Activated T-cell treated with anti-CD3 and anti-CD28 coated beads for 48 hours (primary cell): ENCODE measurements around the gene PPRC1.

Experiments used
- DNase-seq: peaks from one replicate; pipeline ENCODE4 v3.0.0-alpha.2; 2020; ENCODE audit warnings: low read depth

The PPRC1 gene

GRCh38 chr10:102146971-102147428 lies 14.2 kb downstream of the PPRC1 start:
- DNase-seq: no peak

DNA sequence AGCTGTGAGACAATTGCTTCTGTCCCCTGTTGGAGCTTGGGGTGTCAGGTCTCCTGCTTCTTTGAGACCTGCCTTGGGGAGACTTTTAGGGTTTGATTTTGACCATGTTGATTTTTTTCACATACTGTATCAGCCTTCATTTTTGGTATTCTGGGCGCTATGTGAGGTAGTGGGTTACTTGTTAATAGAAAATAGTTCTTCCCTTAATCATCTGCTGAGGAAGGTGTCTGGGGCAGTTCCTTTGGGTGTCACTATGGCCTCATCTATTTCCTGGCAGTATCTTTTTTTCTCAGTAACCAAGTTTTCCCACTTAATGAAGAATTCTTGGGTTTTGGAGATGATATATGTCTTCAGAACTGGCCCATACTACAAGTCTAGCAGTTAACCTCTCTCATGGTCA lies 14.7 kb downstream of the PPRC1 start:
- DNase-seq: no peak

DNA sequence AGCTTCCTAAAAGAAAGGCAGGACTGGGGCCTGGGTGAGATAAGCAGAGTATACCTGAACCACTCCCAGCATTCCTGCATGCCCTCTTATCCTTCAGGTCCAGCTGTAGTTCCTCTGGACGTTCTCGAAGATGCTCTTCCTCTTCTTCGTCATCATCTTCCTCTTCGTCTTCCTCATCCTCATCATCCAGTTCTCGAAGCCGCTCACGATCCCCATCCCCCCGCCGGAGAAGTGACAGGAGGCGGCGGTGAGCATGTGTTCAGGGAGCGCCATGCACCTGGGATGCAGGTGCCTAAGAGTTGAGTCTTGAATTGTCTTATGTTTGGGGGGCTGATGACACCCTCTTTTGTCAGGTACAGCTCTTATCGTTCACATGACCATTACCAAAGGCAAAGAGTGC lies 15.4 kb downstream of the PPRC1 start:
- DNase-seq: no peak

GRCh38 chr10:102150970-102151773 lies 18.3 kb downstream of the PPRC1 start:
- DNase-seq: no peak

DNA sequence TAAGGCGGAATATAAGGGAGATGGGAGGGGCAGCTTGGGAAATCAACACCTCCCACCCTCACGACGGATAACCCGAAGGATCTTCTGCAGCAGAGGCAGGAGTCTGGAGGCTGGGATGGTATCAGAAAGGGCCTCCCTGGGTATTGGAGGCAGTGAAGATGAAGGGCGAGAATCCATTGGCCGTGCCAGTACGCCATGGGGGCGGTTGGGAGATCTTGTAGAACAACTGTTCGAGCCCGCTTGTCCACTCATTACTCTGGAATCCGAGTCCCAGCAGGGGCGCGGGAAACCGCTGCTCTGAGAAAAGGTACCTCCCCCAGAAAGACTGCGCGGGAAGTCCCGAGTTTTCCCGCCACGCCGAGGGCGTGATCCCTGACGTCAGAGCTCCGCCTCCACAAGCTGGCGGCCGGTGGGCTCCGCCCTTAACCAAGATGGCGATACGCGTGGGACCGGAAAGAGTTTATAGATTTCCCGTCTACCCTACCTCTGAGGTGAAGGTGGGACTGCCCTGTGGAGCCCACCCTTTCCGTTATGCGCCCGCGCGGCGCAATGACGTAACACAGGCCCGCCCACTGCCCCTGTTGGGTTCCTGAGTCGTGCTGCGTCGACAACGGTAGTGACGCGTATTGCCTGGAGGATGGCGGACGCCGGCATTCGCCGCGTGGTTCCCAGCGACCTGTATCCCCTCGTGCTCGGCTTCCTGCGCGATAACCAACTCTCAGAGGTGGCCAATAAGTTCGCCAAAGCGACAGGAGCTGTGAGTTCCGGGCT lies 19.1 kb downstream of the PPRC1 start, which contains the start of gene NOLC1:
NOLC1 (plus strand) TSS at position 616 of the 771 bp plus-strand sequence; CDS start at position 638, 22 bp downstream.
- DNase-seq: peak; percentile 100

- DNase-seq: peak; percentile 50
These were observed 19.7 kb downstream of the PPRC1 start for GRCh38 chr10:102152545-102152890.

GRCh38 chr10:102153093-102153620 lies 20.3 kb downstream of the PPRC1 start:
- DNase-seq: no peak

DNA sequence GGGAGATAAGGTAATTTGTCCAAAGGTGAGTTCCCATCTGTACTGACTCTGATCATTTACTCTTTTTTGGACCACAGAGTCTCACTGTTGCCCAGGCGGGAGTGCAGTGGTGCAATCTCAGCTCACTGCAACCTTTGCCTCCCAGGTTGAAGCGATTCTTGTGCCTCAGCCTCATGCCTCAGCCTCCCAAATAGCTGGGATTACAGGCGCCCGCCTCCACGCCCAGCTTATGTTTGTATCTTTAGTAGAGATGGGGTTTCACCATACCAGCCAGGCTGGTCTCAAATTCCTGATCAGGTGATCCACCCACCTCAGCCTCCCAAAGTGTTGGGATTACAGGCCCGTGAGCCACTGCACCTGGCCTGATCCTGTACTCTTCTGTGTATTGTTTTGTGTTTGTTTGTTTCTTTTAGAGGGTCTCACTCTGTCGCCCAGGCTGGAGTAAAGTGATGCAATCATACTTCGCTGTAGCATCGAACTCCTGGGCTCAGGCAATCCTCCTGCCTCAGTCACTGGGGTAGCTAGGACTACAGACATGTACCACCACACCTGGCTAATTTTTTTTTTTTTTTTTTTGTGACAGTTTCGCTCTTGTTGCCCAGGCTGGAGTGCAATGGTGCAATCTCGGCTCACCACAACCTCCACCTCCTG lies 21.8 kb downstream of the PPRC1 start:
- no peak for DNase-seq

DNA sequence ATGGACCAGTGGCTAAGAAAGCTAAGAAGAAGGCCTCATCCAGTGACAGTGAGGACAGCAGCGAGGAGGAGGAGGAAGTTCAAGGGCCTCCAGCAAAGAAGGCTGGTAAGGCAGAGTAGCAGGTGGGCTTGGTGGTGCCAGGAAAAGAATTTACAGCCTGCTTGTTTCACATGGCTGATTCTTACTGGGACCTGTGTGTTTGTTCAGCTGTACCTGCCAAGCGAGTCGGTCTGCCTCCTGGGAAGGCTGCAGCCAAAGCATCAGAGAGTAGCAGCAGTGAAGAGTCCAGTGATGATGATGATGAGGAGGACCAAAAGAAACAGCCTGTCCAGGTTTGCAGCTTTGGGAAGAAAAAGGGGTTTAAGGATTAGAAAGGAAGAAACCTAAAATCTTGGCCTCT lies 24.4 kb downstream of the PPRC1 start:
- DNase-seq: no peak

DNA sequence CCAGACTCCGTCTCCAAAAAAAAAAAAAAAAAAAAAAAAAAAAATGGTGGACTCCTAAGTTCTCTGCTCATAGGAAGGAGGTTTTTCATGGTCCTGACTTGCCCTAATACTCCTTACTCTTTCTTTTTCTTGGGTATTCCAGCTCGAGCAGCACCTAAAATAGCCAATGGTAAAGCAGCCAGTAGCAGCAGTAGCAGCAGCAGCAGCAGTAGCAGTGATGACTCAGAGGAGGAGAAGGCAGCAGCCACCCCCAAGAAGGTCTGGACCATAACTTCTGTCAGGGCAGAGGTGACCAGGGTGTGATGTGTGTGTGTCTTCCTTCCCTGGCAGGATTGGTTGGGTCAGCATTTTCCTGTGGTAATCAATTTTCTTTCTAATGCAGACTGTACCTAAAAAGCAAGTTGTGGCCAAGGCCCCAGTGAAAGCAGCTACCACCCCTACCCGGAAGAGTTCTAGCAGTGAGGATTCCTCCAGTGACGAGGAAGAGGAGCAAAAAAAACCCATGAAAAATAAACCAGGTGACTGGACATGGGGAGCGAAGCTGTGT lies 26.3 kb downstream of the PPRC1 start:
- DNase-seq: no peak

GRCh38 chr10:102159831-102160230 lies 27.0 kb downstream of the PPRC1 start:
- DNase-seq: no peak

DNA sequence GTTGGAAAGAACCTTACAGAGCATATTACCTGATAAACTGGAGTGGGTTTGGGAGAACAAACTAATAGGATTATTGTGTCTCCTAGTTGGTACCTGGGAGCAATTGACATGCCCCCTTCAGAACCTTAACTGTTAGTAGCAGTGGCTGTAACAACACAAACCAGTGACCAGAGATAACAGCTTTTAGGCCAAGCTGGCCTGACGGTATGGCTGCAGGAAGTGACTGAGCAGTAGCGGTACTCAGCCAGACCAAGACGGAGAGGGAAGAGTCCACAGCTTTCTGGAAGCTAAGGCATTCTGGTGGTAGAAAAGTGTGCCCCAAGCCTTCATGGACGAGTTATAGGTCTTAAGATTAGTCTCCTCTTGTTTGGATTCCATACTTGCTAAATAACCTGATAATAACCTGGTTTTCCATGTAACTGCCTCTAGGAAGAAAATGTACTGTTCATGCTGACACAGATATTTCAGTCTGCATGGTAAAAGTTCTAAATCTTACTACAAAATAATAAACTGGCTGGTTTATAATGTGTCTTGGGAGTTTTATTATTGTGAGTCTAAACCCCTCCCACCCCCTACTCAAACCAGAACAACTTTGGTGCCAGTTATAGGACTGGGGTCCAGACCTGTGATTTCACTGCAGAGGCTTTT lies 30.6 kb downstream of the PPRC1 start:
- DNase-seq: no peak

DNA sequence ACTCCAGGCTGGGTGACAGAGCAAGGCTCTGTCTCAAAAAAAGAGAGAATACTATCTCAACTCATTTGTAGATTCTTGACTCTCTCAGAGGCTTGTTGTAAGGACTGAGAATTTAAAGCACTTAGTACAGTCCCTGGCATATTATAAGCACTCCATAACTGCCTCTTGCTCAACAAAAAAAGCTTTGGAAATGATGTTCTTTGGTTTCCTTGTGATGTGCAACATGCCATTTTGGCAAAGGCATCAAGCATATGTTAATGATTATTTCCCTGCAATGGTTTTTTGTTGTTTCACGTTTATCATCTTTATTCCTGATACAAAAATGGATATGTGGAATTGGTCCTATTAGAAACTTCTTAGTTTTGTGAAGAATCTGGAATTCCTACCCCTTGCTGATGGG lies 35.0 kb downstream of the PPRC1 start:
- DNase-seq: no peak

- no peak for DNase-seq
These were observed 37.8 kb downstream of the PPRC1 start for GRCh38 chr10:102170602-102171001.

DNA sequence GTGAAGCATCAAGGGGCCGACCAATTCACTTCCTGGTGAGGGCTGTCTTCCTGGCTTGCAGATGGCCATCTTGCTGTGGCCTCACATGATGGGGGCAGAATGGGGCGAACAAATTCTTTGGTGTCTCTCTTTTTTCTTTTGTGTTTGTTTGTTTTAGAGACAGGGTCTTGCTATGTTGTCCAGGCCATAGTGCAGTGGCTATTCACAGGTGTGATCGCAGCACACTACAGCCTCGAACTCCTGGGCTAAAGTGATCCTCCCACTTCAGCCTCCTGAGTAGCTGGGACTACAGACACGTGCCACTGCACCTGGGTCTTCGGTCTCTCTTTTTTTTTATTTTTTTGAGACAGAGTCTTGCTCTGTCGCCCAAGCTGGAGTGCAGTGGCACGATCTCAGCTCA lies 39.4 kb downstream of the PPRC1 start:
- no peak for DNase-seq

DNA sequence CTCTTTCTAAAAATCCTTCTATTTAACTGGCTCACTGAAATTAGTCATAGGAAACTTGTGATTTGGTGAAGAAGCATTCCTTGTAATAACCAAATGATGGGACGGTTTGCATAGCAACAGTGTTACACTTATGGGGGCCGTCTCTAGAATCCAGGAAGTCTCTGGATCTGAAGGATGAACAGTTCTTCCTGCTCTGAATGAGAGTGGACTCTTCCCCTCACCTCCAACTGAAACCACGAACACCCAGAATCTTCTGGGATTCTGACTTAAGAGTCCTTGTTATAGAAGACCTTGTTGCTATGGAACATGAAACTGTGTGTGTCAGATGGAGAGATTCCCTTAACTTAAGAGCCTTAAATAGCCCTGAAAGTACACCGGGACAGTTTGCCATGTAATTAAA lies 42.6 kb downstream of the PPRC1 start:
- no peak for DNase-seq

DNA sequence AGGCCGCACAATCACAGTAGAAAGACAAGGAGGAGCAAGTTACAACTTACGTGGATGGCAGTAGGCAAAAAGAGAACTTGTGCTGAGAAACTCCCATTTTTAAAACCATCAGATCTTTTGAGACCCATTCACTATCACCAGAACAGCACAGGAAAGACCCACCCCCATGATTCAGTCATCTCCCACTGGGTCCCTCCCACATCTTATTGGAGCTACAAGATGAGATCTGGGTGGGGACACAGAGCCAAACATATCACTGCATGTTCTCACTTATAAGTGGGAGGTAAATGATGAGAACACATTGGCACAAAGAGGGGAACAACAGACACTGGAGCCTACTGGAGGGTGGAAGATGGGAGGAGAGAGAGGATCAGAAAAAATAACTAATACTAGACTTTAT lies 51.8 kb downstream of the PPRC1 start:
- DNase-seq: no peak

GRCh38 chr10:102185272-102185671 lies 52.4 kb downstream of the PPRC1 start:
- DNase-seq: no peak

- DNase-seq: no peak
These were observed 53.1 kb downstream of the PPRC1 start for GRCh38 chr10:102185811-102186527.

GRCh38 chr10:102188298-102188940 lies 55.6 kb downstream of the PPRC1 start:
- DNase-seq: no peak
